Measurements from ENCODE around the gene GDPGP1.

The GDPGP1 gene

DNA sequence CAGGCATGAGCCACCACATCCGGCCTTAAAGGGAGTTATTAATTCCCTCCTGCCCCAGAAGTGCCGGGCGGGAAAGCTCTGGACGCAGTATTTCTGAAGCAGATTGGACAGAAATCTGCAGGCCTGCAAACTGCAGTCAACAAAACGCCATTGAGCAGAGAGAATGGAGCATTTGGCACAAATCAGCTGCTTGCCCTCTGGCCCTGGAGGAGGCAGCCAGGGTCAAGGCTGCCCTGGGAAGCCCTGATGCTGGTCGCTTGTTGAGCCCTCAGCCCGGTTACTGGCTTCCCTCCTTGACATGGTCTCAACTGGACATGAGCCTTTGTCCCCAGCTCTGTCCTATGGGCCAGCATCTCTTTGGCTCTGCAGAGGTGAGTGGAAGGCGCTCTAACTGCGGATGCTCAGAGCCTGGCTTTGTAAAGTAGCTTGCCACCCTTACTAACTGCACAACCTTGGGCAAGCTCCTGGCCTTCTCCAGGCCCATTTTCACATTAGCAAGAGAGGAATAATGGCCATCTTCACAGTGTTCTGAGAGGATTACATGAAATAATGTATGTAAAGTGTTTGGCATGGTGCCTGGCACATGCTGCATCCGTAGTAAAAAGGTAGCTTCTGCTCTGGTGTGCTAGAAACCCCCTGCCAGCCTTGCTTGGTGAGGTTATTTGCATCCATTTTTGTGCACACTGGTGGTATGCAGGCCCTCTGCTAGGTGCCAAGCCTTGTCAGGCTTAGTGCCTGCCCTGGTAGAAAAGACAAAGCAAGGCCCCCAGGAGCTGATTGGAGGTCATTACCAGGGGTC, 28.8 kb upstream of the GDPGP1 start:
- DNase-seq = no peak

DNA sequence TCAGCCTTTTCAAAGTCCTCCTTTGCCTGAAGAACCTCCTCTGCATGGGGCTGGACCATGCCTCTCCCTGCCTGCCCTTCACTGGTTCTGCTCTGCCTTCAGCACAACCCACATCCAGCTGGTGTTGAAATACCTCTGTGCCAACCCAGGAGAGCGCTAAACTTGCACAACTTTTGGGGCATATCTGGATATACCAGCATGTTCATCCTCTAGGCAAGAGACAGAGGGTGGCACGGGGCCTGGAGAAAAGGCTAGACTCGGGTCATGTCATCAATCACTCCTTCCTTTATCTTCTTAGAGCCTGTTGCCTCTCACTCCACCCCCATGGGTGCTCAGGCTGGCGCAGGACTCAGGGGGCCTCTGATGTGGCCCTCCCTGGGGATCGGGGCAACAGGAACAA, 28.1 kb upstream of the GDPGP1 start:
- no peak for DNase-seq

DNA sequence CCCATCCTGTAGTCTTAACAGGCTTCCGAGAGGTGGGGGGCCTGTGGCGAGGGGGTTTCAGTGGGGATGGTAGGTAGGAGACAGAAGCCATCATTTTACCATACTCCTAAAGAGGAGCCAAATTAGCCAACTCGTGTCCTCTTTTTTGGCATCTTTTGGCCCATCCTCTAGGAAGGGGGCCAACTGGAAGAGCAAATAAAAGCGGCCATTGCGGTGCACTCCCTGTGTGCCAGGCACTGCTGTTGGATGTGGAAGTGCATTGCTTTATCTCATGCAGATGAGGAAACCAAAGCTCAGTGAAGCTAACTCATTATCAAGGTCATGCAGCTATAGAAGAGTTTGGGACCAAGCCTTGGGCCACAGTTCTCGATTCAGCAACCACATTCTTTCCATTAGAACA, 26.8 kb upstream of the GDPGP1 start:
- no peak for DNase-seq

DNA sequence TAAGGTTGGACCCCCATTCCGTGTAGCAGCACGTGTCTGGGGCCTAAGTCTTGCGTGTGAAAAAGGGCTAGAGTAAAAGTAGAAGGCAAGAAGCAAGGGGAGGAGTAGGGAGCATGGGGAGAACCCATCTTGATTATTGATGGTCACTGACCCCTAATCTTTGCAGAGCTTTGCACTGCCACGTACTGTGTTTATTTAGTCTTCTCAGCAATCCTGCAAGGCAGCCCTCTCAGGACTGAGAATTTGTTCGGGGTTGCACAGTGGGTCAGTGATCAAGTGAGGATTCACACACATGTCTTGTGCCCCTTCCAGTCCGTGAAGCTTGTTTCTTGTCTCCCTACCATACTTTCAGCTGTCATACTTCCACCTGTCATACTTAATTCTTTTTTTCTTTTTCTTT, 25.7 kb upstream of the GDPGP1 start:
- no peak for DNase-seq

DNA sequence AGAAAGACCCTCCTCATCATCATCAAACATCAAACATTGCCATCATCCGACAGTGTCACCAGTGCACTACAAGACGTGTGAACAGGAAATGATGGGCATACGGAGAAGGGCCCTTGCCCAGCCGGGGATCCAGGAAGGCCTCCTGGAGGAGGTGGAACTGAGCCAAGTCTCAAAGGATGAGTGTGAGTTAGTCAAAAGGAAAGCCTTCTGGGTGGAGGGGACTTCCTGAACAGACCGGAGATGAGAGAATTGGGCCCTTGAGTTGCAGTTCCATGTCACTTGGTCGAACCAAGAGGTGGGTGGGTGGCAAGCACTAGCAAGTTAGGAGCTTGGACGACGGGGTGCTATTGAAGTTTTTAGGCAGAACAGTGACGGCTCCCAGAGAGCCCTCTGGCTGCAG, 24.4 kb upstream of the GDPGP1 start:
- no peak for DNase-seq

DNA sequence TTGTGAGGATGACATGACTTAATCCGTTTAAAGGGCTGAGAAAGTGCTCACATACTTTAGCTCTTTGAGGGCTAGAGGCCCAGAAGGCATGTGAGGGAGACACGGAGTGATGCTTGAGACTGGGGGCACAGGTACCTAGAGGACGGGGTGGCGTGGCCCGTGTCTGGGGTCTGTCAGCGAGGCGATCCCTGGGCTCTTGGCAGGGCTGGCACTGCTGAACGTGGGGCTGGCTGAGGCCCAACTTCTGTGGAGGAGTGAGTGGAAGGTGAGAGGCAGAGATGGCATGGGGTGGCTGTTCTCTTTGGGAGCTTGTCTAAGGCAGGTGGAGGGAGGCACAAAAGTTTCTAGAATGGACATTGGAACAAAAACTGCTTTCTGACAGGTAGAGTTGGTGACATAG, 23.4 kb upstream of the GDPGP1 start:
- no peak for DNase-seq

DNA sequence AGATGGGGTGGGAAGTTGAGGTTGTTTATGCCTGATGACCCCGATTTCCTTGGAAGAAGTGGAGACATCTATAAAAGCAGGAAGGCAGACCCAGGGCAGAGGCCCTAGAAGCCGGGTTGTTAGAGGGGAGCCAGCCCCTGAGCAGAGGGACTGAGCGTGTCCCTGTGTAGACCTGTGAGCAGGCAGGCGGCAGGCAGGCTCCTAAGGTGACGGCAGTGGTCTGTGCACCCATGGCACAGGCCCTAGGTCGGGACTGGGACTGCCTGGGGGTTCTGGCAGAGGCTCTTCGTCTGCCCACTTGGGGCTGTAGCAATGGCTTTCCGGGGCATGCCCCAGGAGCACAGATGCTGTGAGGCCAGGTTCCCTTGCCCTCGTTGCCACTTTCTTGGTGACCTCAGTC, 23.0 kb upstream of the GDPGP1 start:
- no peak for DNase-seq

DNA sequence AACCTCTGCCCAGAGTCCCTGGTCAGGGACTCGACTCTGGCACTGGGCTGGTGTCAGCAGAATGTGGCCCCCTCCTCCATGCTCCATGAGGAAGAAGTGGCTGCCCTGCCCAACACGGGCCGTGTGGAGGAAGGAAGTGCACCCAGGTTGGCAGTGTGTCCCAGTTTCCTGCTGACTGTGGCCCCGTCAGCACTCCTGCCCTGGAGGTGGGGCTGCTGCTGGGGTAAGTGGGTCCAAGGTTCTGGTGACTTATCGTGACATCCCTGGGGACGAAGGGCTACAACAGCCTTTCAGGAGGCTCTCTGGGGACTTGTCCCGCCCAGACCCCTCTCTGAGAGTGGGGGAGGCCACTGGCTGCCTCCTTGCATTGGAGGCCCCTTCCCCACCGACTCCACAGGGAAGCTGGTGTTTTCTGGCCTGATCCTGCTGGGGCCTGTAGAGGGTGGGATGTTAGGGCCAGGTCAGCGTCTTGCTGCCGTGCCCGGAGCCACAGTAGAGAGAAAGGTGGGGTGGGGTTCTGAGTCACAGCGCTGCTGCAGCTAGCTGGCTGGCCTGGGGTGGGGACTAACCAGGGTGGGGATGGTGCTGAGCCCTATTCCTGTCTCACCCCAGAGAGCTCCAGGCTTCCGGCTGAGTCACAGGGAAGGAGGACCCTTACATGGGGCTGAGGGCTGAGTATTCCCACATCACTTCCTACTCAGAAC, 22.4 kb upstream of the GDPGP1 start:
- peak; percentile 20 to 65 for DNase-seq

DNA sequence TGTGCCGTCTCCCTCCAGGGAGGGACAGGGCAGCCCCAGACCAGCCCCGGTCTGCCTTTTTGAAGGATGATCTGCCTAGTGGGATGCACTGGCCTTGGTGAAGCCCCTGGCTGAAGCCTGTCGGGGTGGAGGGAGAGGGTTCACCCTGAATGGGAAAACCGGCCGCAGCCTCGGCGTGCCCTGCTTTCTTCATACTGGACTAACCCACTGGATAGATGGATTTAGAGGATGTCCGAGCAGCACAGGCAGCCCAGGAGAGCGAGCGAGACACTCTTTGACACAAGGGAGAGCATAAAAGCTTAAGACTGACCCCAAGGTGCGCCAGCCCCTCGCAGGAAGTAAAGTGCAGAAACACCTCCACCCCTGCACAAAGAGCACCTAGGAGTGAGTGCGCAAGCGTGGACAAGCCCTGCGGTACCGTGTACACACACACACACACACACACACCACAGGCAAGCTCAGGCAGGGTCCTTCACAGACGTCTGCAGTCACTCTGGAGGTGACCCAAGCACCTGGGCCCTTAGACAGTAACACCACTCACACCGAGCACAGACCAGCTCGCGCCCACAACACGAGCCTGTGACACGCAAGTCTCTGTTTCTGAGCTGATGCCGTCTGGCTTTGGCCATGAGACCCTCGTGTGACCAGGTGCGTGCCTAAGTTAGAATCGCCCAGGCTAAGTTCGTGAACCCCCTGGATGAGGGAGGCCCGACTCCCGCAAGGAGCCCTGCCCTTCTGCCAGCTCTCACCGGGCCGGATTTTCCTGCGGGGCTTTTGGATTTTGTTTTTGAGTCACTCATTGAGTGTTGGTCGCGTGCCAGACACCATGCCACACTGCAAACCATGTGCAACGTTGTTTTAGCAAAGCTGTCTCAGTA, 21.5 kb upstream of the GDPGP1 start:
- DNase-seq = no peak

DNA sequence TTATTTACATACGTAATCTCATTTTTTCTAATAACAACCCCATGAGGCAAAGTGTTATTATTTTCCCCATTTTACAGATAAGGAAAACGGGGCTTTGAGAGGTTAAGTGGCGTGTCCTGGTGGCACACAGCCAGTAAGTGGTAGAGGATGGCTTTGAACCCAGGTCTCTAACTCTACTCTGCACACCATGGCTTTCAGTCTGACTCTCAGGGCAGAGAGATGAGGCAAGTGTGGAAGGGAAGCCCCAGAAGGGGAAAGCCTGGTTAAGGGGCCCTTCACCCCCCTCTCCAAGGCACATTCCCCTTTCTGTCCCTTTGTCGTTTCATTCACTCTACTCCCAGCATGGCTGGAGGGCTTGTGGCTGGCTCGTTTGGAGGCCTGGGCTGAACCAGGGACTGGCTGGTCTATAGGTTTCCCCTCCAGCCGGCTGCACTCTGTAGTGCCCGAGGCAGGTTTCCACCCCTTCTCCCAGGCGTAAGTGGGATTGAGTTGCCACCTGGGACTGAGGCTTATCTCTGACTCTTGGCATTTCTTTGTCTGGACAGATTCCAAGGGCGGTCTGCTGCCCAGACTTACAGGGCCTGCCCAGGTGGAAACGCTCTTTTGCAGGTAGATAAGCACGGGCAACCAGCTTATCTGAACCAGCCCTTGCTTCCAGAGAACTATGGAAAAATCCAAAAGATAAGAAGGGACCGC, 20.7 kb upstream of the GDPGP1 start:
- no peak for DNase-seq

DNA sequence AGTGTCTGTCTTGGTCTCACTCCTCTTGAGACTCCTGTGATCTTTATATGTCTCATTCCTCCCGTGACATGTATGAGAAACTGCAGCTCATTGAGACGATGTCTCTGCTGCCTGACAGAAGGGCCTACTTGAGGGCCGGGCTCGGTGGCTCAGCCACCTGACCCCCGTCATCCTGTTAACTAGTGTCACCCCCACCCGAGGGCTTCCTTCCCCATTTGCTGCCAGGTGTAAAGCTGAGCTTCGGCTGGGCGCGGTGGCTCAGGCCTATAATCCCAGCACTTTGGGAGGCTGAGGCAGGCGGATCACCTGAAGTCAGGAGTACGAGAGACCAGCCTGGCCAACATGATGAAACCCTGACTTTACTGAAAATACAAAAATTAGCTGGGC, 20.2 kb upstream of the GDPGP1 start:
- no peak for DNase-seq

DNA sequence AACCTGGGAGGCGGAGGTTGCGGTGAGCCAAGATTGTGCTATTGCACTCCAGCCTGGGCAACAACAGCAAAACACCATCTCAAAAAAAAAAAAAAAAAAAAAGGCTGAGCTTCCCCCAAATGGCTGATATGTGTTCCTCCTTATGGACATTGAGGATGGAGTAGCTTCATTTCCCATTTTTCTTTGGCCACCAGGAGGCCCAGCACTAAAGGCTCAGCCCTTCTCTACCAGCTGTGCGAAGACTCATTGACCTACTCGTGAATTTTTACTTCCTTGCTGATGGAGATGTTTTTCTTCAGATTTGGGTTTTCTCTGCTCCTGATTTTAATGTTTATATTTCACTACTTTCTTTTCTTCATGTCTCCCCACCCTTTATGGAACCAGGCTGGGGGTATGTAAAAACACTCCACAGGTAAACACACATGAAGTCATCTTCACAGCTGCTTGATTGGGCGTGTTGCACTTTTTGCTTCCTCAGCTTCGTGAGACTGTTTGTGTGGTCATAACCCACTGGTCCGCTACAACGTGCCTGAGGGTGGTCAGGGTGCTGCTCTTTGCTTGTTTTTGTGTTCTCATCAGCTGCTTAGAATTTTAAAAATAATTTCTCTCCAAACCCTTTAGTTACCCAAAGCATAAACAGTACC, 19.3 kb upstream of the GDPGP1 start:
- DNase-seq = peak in 1 of 2 experiments; percentile 28

DNA sequence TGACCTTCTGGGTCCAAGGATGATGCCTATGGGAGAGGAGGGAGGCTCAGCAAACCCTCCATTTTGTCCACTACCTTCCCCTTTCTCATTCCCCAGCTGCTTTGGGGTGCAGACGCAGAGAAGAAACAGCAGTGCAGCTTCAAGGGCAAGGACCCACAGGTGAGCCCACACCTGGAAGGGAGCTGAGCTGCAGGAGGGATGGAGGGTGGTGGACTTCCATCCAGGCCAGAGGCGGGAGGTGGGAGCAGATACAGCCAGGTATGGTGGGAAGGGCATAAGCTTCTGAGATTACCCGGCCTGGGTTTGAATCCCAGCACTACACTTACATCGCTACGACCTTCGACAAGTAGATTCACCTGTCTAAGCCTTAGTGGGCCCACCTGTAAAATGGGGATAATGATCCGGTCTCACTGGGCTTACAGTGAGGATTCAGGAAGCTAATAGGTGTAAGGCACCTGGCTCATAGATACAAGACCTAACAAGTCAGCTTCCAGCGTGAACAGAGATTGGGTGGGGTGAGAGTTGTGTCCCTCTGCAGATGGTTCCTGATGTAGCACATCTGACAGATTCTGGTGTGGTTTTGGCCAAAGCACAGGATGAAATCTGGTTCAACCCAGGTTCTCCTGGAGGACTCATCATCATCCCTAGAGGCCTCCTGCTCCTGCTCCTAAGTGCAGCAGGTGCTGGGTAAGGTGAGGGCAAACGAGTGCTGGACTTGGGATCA, 16.2 kb upstream of the GDPGP1 start:
- no peak for DNase-seq

DNA sequence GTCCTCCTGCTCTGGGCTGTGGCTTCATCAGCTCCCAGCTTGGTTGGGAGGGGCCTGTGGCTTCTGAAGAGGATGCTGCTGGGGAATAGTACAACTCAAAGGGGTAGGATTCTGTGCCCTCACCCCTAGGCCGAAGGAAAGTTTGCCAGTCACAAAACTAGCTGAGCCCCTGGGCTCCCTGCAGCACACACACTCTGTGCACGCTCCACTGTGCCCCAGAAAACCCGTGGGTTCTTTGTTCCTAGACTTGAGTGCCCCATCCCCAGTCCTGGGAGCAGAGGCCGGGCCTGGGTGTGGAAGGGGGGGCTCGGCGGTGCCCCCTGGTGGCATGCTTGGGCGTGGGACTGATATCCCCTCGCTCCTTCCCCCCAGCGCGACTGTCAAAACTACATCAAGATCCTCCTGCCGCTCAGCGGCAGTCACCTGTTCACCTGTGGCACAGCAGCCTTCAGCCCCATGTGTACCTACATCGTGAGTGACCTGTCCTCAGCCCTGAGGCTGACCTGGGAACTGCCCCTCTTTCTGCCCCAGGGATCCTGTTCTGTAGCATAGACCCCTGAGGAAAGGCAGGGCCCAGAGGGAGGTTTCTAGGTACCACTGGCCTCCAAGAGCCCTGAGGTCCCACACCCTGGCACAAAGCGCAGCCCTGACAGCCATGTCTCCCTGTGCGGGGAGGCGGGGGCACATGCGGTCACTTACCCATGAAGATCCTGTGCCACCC, 14.4 kb upstream of the GDPGP1 start:
- DNase-seq = peak; percentile 47 to 59

DNA sequence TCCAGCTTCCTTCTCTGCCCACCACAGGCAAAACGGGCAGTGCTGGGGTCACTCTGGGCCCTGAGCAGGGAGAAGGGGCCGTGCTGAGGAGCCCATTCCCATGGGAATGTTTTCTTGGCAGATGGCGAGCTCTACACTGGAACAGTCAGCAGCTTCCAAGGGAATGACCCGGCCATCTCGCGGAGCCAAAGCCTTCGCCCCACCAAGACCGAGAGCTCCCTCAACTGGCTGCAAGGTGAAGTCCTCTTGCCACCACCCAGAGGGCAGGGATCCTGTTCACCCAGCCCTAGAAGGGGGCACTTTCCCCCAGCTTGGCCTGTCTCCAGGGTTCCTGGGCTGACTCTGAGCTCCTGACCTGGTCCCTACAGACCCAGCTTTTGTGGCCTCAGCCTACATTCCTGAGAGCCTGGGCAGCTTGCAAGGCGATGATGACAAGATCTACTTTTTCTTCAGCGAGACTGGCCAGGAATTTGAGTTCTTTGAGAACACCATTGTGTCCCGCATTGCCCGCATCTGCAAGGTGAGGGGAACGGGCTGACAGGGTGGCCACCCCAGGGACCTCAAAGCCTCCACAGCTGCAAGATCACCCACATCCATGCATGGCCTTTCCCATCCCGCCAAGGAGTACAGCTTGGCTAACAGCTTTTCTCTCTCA, 12.6 kb upstream of the GDPGP1 start:
- peak; percentile 73 to 77 for DNase-seq

DNA sequence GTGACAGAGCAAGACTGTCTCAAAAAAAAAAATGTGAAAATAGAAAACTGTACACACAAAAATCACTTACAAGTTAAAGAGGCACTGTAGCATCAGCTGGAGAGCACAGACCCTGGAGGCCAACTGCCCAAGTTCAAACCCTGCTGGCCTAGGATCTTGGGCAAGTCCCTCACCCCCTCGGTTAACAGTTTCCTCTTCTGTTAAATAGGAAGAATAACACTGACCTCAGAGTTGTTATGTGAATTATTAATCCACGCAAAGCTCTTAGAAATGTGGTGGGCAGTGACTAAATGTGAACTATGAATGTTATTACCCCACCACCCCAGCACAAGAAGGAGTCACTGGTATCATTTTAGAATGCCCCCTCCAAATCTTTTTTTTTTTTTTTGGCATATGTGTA, 11.5 kb upstream of the GDPGP1 start:
- no peak for DNase-seq

DNA sequence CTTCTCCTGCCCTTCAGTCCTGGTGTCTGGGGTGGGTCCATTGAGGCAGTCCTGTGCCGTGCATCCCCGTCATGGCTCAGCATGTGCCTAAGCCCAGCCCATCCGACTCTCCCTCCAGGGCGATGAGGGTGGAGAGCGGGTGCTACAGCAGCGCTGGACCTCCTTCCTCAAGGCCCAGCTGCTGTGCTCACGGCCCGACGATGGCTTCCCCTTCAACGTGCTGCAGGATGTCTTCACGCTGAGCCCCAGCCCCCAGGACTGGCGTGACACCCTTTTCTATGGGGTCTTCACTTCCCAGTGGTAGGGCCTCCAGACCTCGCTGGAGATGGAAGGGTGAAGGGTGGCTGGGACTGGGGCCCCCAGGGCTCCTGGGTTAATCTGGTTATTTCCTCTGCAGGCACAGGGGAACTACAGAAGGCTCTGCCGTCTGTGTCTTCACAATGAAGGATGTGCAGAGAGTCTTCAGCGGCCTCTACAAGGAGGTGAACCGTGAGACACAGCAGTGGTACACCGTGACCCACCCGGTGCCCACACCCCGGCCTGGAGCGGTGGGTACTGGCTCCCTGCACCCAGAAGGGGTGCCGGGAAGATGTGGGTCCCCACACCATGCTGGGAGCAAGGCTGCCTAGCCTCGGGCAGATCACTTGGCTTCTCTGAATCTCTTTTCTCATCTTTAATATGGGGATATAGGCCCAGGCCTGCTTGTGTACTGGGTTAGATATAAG, 10.4 kb upstream of the GDPGP1 start:
- no peak for DNase-seq

DNA sequence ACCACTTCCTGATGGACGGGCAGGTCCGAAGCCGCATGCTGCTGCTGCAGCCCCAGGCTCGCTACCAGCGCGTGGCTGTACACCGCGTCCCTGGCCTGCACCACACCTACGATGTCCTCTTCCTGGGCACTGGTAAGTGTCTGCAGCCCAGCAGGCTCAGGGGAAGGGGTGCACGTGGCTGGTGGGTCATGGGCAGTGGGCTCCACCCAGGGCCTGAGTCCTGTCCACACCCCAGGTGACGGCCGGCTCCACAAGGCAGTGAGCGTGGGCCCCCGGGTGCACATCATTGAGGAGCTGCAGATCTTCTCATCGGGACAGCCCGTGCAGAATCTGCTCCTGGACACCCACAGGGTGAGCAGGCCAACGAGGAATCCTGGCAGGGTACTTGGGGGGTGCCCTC, 9.0 kb upstream of the GDPGP1 start:
- no peak for DNase-seq

DNA sequence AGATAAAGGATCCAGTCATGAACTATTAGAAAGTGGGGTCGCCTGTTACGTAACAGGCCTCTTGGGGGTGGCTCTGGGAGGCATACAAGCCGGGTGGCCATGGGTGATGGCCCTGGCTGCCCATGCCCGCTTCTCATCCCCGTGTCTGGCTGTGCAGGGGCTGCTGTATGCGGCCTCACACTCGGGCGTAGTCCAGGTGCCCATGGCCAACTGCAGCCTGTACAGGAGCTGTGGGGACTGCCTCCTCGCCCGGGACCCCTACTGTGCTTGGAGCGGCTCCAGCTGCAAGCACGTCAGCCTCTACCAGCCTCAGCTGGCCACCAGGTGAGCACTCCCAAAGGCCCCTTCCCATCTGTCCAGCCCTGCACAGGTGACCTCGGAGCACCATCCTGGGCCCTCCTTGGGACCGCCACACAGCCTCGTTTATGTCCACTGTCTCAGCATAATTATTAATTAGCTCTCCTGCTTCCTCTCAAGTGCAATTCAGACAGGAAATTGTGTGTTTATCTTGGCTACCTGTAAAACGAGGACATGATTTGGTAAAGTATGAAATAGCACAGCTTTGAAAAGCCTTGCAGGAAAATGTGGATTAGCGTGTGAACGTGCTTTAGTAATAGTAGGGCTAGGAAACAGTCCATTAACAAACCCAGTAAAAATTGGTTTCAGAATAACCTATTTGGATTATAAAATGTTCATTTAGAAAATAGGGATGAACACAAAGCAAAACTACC, 8.3 kb upstream of the GDPGP1 start:
- no peak for DNase-seq

Measured in Kasumi-1 (cell line).